ENCODE results near the gene RARA. TPM values are rescaled to one million over a fixed set of nuclear protein-coding genes. Genes with fewer than 3 reads are reported as not detected.
A peak's percentile ranks its signal among the peaks of the same experiment; 100 is the strongest.

The RARA gene
- polyA plus RNA-seq, 1 experiment, result 4.9 TPM

DNA sequence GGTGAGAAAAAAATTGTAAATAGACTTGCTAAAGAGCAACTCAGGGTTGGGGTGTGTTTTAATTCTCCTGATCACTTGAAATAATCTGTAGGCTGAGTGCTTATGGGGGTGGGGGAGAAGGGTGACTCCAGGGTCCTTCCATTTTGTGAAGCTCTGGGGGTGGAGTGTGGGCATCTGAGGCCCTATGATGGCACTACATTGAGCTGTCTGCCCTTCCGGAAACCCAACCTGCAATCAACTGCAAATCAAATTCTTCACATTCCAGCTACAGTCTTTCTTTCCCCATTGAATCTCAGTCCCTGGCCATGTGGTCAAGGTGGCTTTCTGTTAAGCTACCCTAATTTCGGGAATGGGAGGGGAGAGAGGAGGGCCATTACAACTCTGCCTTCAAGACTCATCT lies 27.3 kb upstream of the RARA start:
- Histone ChIP-seq H3K4me3 (ENCODE audit: low read depth, low read length) (no peak overlapping the region), H3K27ac (ENCODE audit: low read depth, low read length) (no peak overlapping the region), H3K9me3 (ENCODE audit: control insufficient read depth, insufficient read depth, low read length) (no peaks in the 10 kb centered on the region), H3K27me3 (ENCODE audit: control insufficient read depth, insufficient read depth, low read length) (no peaks in the 10 kb centered on the region)
- CTCF ChIA-PET, result interaction anchor here (3.5 kb wide), 1 partner anchor 63 kb away, joined by 19 read pairs; the partner anchor contains the start of gene WIPF2
- DNase-seq (ENCODE audit: low read depth, low spot score), result no peak
- TF ChIP-seq, protein P1, sequence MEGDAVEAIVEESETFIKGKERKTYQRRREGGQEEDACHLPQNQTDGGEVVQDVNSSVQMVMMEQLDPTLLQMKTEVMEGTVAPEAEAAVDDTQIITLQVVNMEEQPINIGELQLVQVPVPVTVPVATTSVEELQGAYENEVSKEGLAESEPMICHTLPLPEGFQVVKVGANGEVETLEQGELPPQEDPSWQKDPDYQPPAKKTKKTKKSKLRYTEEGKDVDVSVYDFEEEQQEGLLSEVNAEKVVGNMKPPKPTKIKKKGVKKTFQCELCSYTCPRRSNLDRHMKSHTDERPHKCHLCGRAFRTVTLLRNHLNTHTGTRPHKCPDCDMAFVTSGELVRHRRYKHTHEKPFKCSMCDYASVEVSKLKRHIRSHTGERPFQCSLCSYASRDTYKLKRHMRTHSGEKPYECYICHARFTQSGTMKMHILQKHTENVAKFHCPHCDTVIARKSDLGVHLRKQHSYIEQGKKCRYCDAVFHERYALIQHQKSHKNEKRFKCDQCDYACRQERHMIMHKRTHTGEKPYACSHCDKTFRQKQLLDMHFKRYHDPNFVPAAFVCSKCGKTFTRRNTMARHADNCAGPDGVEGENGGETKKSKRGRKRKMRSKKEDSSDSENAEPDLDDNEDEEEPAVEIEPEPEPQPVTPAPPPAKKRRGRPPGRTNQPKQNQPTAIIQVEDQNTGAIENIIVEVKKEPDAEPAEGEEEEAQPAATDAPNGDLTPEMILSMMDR (IDR thresholded peaks at IDR 0.05; ENCODE audit: low read depth, low read length), result no peak
- POLR2A ChIA-PET, result interaction anchor here (0.6 kb wide), 1 partner anchor 222 kb away, joined by 3 read pairs; no protein-coding TSS in a partner anchor

GRCh38 chr17:40283662-40284061 lies 25.3 kb upstream of the RARA start:
- Histone ChIP-seq H3K27me3 (ENCODE audit: control insufficient read depth, insufficient read depth, low read length) (no peaks in the 10 kb centered on the region), H3K27ac (ENCODE audit: low read depth, low read length) (peak overlapping the region; percentile 74), H3K4me3 (ENCODE audit: low read depth, low read length) (peak overlapping the region; percentile 44), H3K9me3 (ENCODE audit: control insufficient read depth, insufficient read depth, low read length) (no peaks in the 10 kb centered on the region)
- DNase-seq (ENCODE audit: low read depth, low spot score), result peak; percentile 75
- POLR2A ChIA-PET, result interaction anchor here (0.7 to 1.9 kb wide), 5 partner anchors 12 to 65 kb away, joined by 3 to 6 read pairs (median 3); partner anchors contain the start of gene WIPF2
- TF ChIP-seq, protein P1 (IDR thresholded peaks at IDR 0.05; ENCODE audit: low read depth, low read length), result no peak
- CTCF ChIA-PET, result interaction anchor here (0.6 to 3.5 kb wide), 12 partner anchors 8 to 270 kb away, joined by 3 to 19 read pairs (median 3); partner anchors contain the start of gene WIPF2

DNA sequence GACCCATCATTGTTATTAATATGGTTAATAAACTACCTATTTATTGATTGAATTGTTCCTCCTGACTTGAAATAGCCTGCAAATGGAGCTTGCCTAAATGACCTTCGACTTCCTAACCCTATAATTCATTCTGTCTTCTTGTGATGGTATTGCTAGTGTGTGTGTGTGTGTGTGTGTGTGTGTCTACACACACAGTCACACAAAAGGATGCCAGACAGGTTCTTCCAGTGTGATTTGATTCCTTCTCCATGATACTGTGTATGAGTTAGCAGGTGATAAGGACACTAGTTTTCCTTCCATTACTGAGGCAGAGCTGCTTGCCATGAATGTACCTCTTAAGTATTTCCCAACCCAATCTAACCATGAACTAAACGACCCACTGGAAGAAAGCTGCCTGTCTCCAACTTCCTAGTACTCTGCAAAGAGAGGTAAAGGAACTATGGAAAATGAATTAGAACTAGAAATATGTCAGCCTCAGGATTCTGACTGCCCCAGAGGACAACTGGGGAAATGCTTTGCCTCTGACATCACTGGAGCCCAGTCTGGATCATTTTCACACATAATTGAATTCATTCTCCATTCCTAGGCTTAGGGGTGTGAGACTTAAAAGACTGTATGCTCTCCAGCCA lies 24.8 kb upstream of the RARA start:
- ChIA-PET POLR2A (interaction anchor here (1.1 to 1.9 kb wide), 2 partner anchors 13 to 65 kb away, joined by 3 to 6 read pairs; partner anchors contain the start of gene WIPF2), CTCF (interaction anchor here (0.6 to 3.5 kb wide), 11 partner anchors 15 to 271 kb away, joined by 3 to 19 read pairs (median 4); partner anchors contain the start of gene WIPF2)
- DNase-seq (ENCODE audit: low read depth, low spot score), result no peak
- Histone ChIP-seq H3K9me3 (ENCODE audit: control insufficient read depth, insufficient read depth, low read length) (no peaks in the 10 kb centered on the region), H3K27me3 (ENCODE audit: control insufficient read depth, insufficient read depth, low read length) (no peaks in the 10 kb centered on the region), H3K27ac (ENCODE audit: low read depth, low read length) (peak overlapping the region; percentile 21), H3K4me3 (ENCODE audit: low read depth, low read length) (peak overlapping the region; percentile 44)
- TF ChIP-seq, protein P1 (IDR thresholded peaks at IDR 0.05; ENCODE audit: low read depth, low read length), result peak; percentile 47

- CTCF ChIA-PET, result interaction anchor here (1.3 kb wide), 1 partner anchor 67 kb away, joined by 5 read pairs; the partner anchor contains the start of gene WIPF2
- TF ChIP-seq, protein P1 (IDR thresholded peaks at IDR 0.05; ENCODE audit: low read depth, low read length), result no peak
- Histone ChIP-seq H3K9me3 (ENCODE audit: control insufficient read depth, insufficient read depth, low read length) (no peaks in the 10 kb centered on the region), H3K27ac (ENCODE audit: low read depth, low read length) (no peak overlapping the region), H3K27me3 (ENCODE audit: control insufficient read depth, insufficient read depth, low read length) (no peaks in the 10 kb centered on the region), H3K4me3 (ENCODE audit: low read depth, low read length) (no peak overlapping the region)
- POLR2A ChIA-PET, result no interaction called here
- DNase-seq (ENCODE audit: low read depth, low spot score), result no peak
These were observed 22.5 kb upstream of the RARA start for GRCh38 chr17:40286473-40286872.

GRCh38 chr17:40287159-40287493 lies 21.9 kb upstream of the RARA start:
- Histone ChIP-seq H3K27ac (ENCODE audit: low read depth, low read length) (no peak overlapping the region), H3K4me3 (ENCODE audit: low read depth, low read length) (peak overlapping the region; percentile 7; the same call in 1 of the 2 replicates), H3K9me3 (ENCODE audit: control insufficient read depth, insufficient read depth, low read length) (no peaks in the 10 kb centered on the region), H3K27me3 (ENCODE audit: control insufficient read depth, insufficient read depth, low read length) (no peaks in the 10 kb centered on the region)
- ChIA-PET CTCF (no interaction called here), POLR2A (no interaction called here)
- no peak for DNase-seq (ENCODE audit: low read depth, low spot score)
- TF ChIP-seq, protein P1 (IDR thresholded peaks at IDR 0.05; ENCODE audit: low read depth, low read length), result no peak

Measured in AG04450 (cell line).